H1 (cell line): ENCODE results near the gene MAP6. TPM values are rescaled to one million over a fixed set of nuclear protein-coding genes. Genes with fewer than 3 reads are reported as not detected.

Source experiments
- CTCF ChIA-PET: fragments of 300-600 bp; sonication (Branson Sonifier 250); formaldehyde crosslinking; loops from one replicate; lab custom pipeline; 2021; ENCODE audit not compliant: partially characterized antibody; lab: Charles Lee
- POLR2A ChIA-PET: fragments of 300-600 bp; sonication (Branson Sonifier 250); formaldehyde crosslinking; loops from one replicate; lab custom pipeline; 2021; ENCODE audit warnings: inconsistent platforms; ENCODE audit not compliant: partially characterized antibody; lab: Charles Lee
- DNase-seq, 2 experiments: peaks; one replicate each; pipeline versions ENCODE4 v3.0.0 to v3.0.0-alpha.2; 2010 to 2022; ENCODE audit warnings: low spot score in 2 of 2, low read depth in 1 of 2, mixed read lengths in 1 of 2
- FAIRE-seq: peaks from 2 replicates; lab custom pipeline; 2011; peaks lifted over from hg19 to GRCh38; lab: Jason Lieb, UNC
- H2AFZ ChIP-seq: 2 replicates; pipeline ENCODE4 v1.8.1; 2012; ENCODE audit warnings: low read length, inconsistent platforms
- H2AK5ac ChIP-seq: 2 replicates; pipeline ENCODE4 v1.6.1; 2013; ENCODE audit warnings: low read depth, low read length
- H2BK120ac ChIP-seq: replicated peaks from 2 replicates; pipeline ENCODE3; 2013; ENCODE audit warnings: low read depth, low read length, inconsistent platforms
- H2BK12ac ChIP-seq: 2 replicates; pipeline ENCODE4 v1.6.1; 2013; ENCODE audit warnings: low read depth, low read length
- H2BK15ac ChIP-seq: 2 replicates; pipeline ENCODE4 v1.6.1; 2013; ENCODE audit warnings: low read length
- H2BK20ac ChIP-seq: 2 replicates; pipeline ENCODE4 v1.6.1; 2013; ENCODE audit warnings: low read length
- H2BK5ac ChIP-seq: 2 replicates; pipeline ENCODE4 v1.6.1; 2013; ENCODE audit warnings: low read depth, low read length
- H3K14ac ChIP-seq: 2 replicates; pipeline ENCODE4 v1.6.1; 2013; ENCODE audit warnings: inconsistent platforms; ENCODE audit not compliant: insufficient read length
- H3K18ac ChIP-seq: 2 replicates; pipeline ENCODE4 v1.6.1; 2013; ENCODE audit warnings: low read length; ENCODE audit errors: extremely low read depth
- H3K23ac ChIP-seq: 2 replicates; pipeline ENCODE4 v1.6.1; 2013; ENCODE audit warnings: inconsistent platforms; ENCODE audit not compliant: insufficient read length
- H3K23me2 ChIP-seq: 2 replicates; pipeline ENCODE4 v1.6.1; 2013; ENCODE audit warnings: low read depth, low read length
- H3K27ac ChIP-seq: 2 replicates; pipeline ENCODE4 v1.6.1; 2011; ENCODE audit warnings: low read depth, low read length, inconsistent platforms
- H3K27me3 ChIP-seq, 4 experiments: replicated peaks in 1 of 4; 1 replicate in 1 of 4; 2 replicates in 3 of 4; pipeline versions ENCODE4 v1.6.1 to v1.8.1; 2011 to 2013; ENCODE audit warnings: low read length in 3 of 4, mild to moderate bottlenecking in 3 of 4, inconsistent platforms in 2 of 4, mixed read lengths in 2 of 4, moderate library complexity in 1 of 4; ENCODE audit not compliant: control insufficient read depth in 3 of 4, insufficient read depth in 3 of 4; ENCODE audit errors: extremely low read depth in 1 of 4
- H3K36me3 ChIP-seq, 4 experiments: 2 replicates each; pipeline versions ENCODE4 v1.6.1 to v1.8.1; 2011 to 2013; ENCODE audit warnings: mild to moderate bottlenecking in 4 of 4, low read length in 3 of 4, moderate library complexity in 2 of 4, control low read depth in 1 of 4, inconsistent platforms in 1 of 4; ENCODE audit not compliant: insufficient read depth in 4 of 4, control insufficient read depth in 2 of 4
- H3K4ac ChIP-seq: replicated peaks from 2 replicates; pipeline ENCODE3; 2013; ENCODE audit warnings: low read length, low read depth, mixed read lengths, inconsistent platforms; ENCODE audit not compliant: insufficient read length
- H3K4me1 ChIP-seq, 4 experiments: replicated peaks in 1 of 4; 1 replicate in 1 of 4; 2 replicates in 3 of 4; pipeline versions ENCODE4 v1.6.1 to v1.8.1; 2011 to 2013; ENCODE audit warnings: low read length in 3 of 4, inconsistent platforms in 2 of 4, mixed read lengths in 1 of 4; ENCODE audit not compliant: insufficient read depth in 4 of 4, control insufficient read depth in 3 of 4
- H3K4me2 ChIP-seq, 2 experiments: 2 replicates each; pipeline versions ENCODE4 v1.6.1 to v1.8.1; 2011 to 2013; ENCODE audit warnings: low read depth in 2 of 2, low read length in 2 of 2, control low read depth in 1 of 2, inconsistent platforms in 1 of 2, mild to moderate bottlenecking in 1 of 2; ENCODE audit not compliant: insufficient read depth in 1 of 2
- H3K4me3 ChIP-seq, 4 experiments: fragments of 200-600, 300-600 bp in 1 of 4; sonication (generic), shearing (Covaris generic), sonication (Bioruptor Twin) in 1 of 4; 2 replicates each; pipeline versions ENCODE4 v1.5.1 to v1.8.1; 2011 to 2016; ENCODE audit warnings: low read length in 4 of 4, low read depth in 3 of 4, control low read depth in 2 of 4, inconsistent platforms in 2 of 4, mild to moderate bottlenecking in 2 of 4, mixed read lengths in 1 of 4, moderate library complexity in 1 of 4; ENCODE audit not compliant: insufficient read depth in 2 of 4; ENCODE audit errors: extremely low read depth in 1 of 4
- H3K56ac ChIP-seq: replicated peaks from 2 replicates; pipeline ENCODE3; 2013; ENCODE audit warnings: low read depth, mild to moderate bottlenecking, mixed read lengths, low read length, inconsistent platforms; ENCODE audit not compliant: insufficient read length
- H3K79me1 ChIP-seq: 2 replicates; pipeline ENCODE4 v1.6.1; 2013; ENCODE audit warnings: low read depth, low read length, control low read depth
- H3K79me2 ChIP-seq, 2 experiments: 2 replicates each; pipeline versions ENCODE4 v1.6.1 to v1.8.1; 2012 to 2013; ENCODE audit warnings: low read length in 2 of 2, mild to moderate bottlenecking in 2 of 2, inconsistent platforms in 1 of 2; ENCODE audit not compliant: insufficient read depth in 2 of 2, control insufficient read depth in 1 of 2
- H3K9ac ChIP-seq, 4 experiments: replicated peaks in 1 of 4; 1 replicate in 1 of 4; 2 replicates in 3 of 4; pipeline versions ENCODE4 v1.6.1 to v1.8.1; 2011 to 2013; ENCODE audit warnings: low read depth in 3 of 4, low read length in 3 of 4, control low read depth in 2 of 4, mild to moderate bottlenecking in 2 of 4, moderate library complexity in 2 of 4, inconsistent platforms in 1 of 4; ENCODE audit errors: extremely low read depth in 1 of 4
- H3K9me3 ChIP-seq, 2 experiments: 2 replicates each; pipeline versions ENCODE4 v1.6.1 to v1.8.1; 2012 to 2013; ENCODE audit warnings: mild to moderate bottlenecking in 2 of 2, moderate library complexity in 2 of 2, control low read depth in 1 of 2, inconsistent platforms in 1 of 2, low read depth in 1 of 2, low read length in 1 of 2, mixed read lengths in 1 of 2; ENCODE audit not compliant: insufficient read depth in 2 of 2
- H4K20me1 ChIP-seq, 2 experiments: replicated peaks in 1 of 2; 2 replicates each; pipeline versions ENCODE3 to v1.8.1; 2011 to 2013; ENCODE audit warnings: inconsistent platforms in 2 of 2, low read length in 2 of 2, mild to moderate bottlenecking in 1 of 2; ENCODE audit not compliant: insufficient read depth in 2 of 2, control insufficient read depth in 1 of 2
- H4K5ac ChIP-seq: 2 replicates; pipeline ENCODE4 v1.6.1; 2013; ENCODE audit warnings: low read length, low read depth, mixed read lengths, inconsistent platforms; ENCODE audit not compliant: insufficient read length
- H4K8ac ChIP-seq: 2 replicates; pipeline ENCODE4 v1.8.0; 2013; ENCODE audit warnings: mild to moderate bottlenecking, moderate library complexity, low read length, inconsistent platforms; ENCODE audit not compliant: insufficient read depth; ENCODE audit errors: extremely low read depth
- H4K91ac ChIP-seq: replicated peaks from 2 replicates; pipeline ENCODE3; 2013; ENCODE audit warnings: low read length, mixed read lengths, inconsistent platforms; ENCODE audit not compliant: insufficient read length
- ASH2L ChIP-seq: fragments of 200-600, 300-600 bp; sonication (generic); IDR thresholded peaks from one replicate; pipeline ENCODE4 v1.7.1; 2017; ENCODE audit warnings: low read length
- BACH1 ChIP-seq: IDR thresholded peaks from 2 replicates; pipeline ENCODE4 v1.6.1; 2012; ENCODE audit warnings: low read length, improper control_type of control experiment
- BCL11A ChIP-seq, 2 experiments: IDR thresholded peaks; one replicate each; pipeline ENCODE4 v1.6.1; 2011; ENCODE audit warnings: low read depth in 2 of 2, low read length in 2 of 2, mild to moderate bottlenecking in 2 of 2
- CBX8 ChIP-seq: fragments of 300-800, 300-1000 bp; sonication (generic); IDR thresholded peaks from 2 replicates; pipeline ENCODE4 v1.7.1; 2016; ENCODE audit warnings: low read depth, low read length, borderline replicate concordance
- EP300 ChIP-seq, 2 experiments: IDR thresholded peaks; 1 replicate in 1 of 2; 2 replicates in 1 of 2; pipeline ENCODE4 v1.6.1; 2011 to 2012; ENCODE audit warnings: low read depth in 2 of 2, low read length in 2 of 2, mild to moderate bottlenecking in 2 of 2, borderline replicate concordance in 1 of 2, inconsistent platforms in 1 of 2, moderate library complexity in 1 of 2
- POLR2A ChIP-seq, 2 experiments: IDR thresholded peaks; 1 replicate in 1 of 2; 2 replicates in 1 of 2; pipeline ENCODE4 v1.6.1; 2011; ENCODE audit warnings: low read depth in 2 of 2, low read length in 2 of 2, mild to moderate bottlenecking in 2 of 2; ENCODE audit errors: control extremely low read depth in 1 of 2
- POU5F1 ChIP-seq: IDR thresholded peaks from 2 replicates; pipeline ENCODE4 v1.6.1; 2011; ENCODE audit warnings: low read depth, mild to moderate bottlenecking, low read length, moderate library complexity
- RAD21 ChIP-seq, 2 experiments: IDR thresholded peaks in 1 of 2; conservative IDR thresholded peaks in 1 of 2; 2 replicates each; pipeline ENCODE4 v1.6.1; 2011; ENCODE audit warnings: low read depth in 2 of 2, low read length in 2 of 2, improper control_type of control experiment in 1 of 2, inconsistent platforms in 1 of 2, mild to moderate bottlenecking in 1 of 2, moderate library complexity in 1 of 2
- SAP30 ChIP-seq: fragments of 300-600 bp; sonication (generic); IDR thresholded peaks from 2 replicates; pipeline ENCODE4 v1.7.1; 2012; ENCODE audit warnings: low read length, moderate library complexity, mild to moderate bottlenecking, inconsistent platforms; ENCODE audit not compliant: insufficient read depth, insufficient replicate concordance
- SP4 ChIP-seq: IDR thresholded peaks from 2 replicates; pipeline ENCODE4 v1.6.1; 2012; ENCODE audit warnings: low read length, inconsistent platforms
- TAF7 ChIP-seq: optimal IDR thresholded peaks from 2 replicates; pipeline ENCODE3; 2011; ENCODE audit warnings: low read depth, mild to moderate bottlenecking, inconsistent platforms, low read length, moderate library complexity, borderline replicate concordance
- YY1 ChIP-seq: IDR thresholded peaks from 2 replicates; pipeline ENCODE4 v1.6.1; 2011; ENCODE audit warnings: low read depth, mild to moderate bottlenecking, low read length
- WGBS, 2 experiments: shearing (Covaris generic) in 1 of 2; methylation state at CpG; one replicate each; pipeline versions ENCODE4 v1.1.6 to v1.1.7; 2013 to 2015; ENCODE audit warnings: low lambda C conversion rate in 2 of 2, mixed read lengths in 2 of 2, inconsistent platforms in 1 of 2, low coverage in 1 of 2, missing lambda C conversion rate in 1 of 2; ENCODE audit not compliant: insufficient replicate concordance in 2 of 2, insufficient coverage in 1 of 2, insufficient read length in 1 of 2; ENCODE audit errors: extremely low coverage in 1 of 2, missing lambda C conversion rate in 1 of 2; 5-methylcytosine and 5-hydroxymethylcytosine counted together
- polyA plus RNA-seq, 7 experiments: library from polyadenylated mRNA; depleted of rRNA in 3 of 7; stranded (reverse) in 5 of 7; unstranded in 2 of 7; fragments of >200 nt in 5 of 7; fragments of 200-250 nt in 2 of 7; gene quantifications; 1 replicate in 5 of 7; 2 replicates in 1 of 7; 4 replicates in 1 of 7; pipeline versions ENCODE4 v1.2.1 to v1.2.3, GENCODE V29; 2011 to 2013; ENCODE audit warnings: missing spikeins in 2 of 7, mixed read lengths in 2 of 7
- total RNA-seq: library from RNA; stranded (reverse); fragmentation: NEBNext Ultra II Directional; extraction: Animal tissue kit (Norgen Biotek cat#: 25700); gene quantifications from 2 replicates; pipeline ENCODE4 v1.2.1, GENCODE V29; 2021
- TF ChIP-seq, protein P1 (sequence below): IDR thresholded peaks from 2 replicates; pipeline ENCODE4 v1.6.1; 2011; ENCODE audit warnings: low read depth, mild to moderate bottlenecking, low read length; ENCODE audit not compliant: insufficient read depth

MAP6 gene
- total and polyA plus RNA-seq, 2 of the 8 experiments (the other 6 are each of a cell fraction or from before 2014, with no cell fraction given): 0.54 to 0.89 TPM

DNA sequence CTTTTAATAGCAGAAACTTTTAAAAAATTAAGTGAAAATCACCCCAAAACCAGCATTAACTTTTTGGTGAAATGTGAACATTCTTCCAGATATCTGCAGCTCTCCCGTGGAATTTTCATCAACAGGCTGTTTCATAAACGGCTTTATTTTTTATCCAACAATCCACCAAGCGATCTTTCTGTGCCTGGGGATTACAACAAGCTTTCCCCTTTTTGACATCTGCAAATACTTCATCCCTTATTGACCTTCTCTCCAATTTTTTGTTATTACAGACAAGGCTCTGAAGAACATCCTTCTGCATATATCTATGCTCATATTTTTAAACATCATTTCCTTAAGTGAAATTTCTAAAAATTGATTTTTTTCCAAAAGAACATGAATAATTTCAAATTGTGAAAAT is 112.6 kb downstream of the MAP6 start:
- H3K4me1 ChIP-seq: peaks cover 5 to 30% (median 25%) of the 10 kb centered on the region in 4 experiments
- no peaks in the 10 kb centered on the region; the same call in 1 of the 2 replicates for H3K23me2 ChIP-seq

More for the DNA sequence above, 112.6 kb downstream of the MAP6 start:
- no peak overlapping the region for H2BK120ac ChIP-seq
- DNase-seq: no peak
- POLR2A ChIA-PET: interaction anchor here (0.6 to 30.6 kb wide), 3 partner anchors 10 to 222 kb away, joined by 3 to 1120 read pairs (median 9); partner anchors contain the start of gene SERPINH1
- H3K23ac ChIP-seq: no peak overlapping the region
- H2BK5ac ChIP-seq: no peak overlapping the region
- H4K91ac ChIP-seq: no peak overlapping the region
- H3K14ac ChIP-seq: no peak overlapping the region
- no peak overlapping the region for H4K8ac ChIP-seq
- no peak overlapping the region for H3K56ac ChIP-seq
- no peak overlapping the region for H2AFZ ChIP-seq
- H3K36me3 ChIP-seq: no peaks in the 10 kb centered on the region
- no peaks in the 10 kb centered on the region for H4K20me1 ChIP-seq
- CTCF ChIA-PET: interaction anchor here (0.8 to 16.9 kb wide), 2 partner anchors 15 to 25 kb away, joined by 3 to 344 read pairs; no protein-coding TSS in a partner anchor
- no peak overlapping the region for H2BK12ac ChIP-seq
- no peak overlapping the region for H2BK15ac ChIP-seq
- no peak overlapping the region for H3K18ac ChIP-seq
- no peak overlapping the region for H3K4ac ChIP-seq
- no peak overlapping the region for H3K27ac ChIP-seq
- H3K79me2 ChIP-seq: no peaks in the 10 kb centered on the region; a peak in 1 of 4 replicates
- TF ChIP-seq CBX8 (no peak), POLR2A (IDR thresholded peaks at IDR 0.05; ENCODE audit: control extremely low read depth in 1 of 2, low read depth in 2 of 2, low read length in 2 of 2) (no peak), SP4 (no peak), RAD21 (IDR thresholded peaks at IDR 0.05 in 1 of 2, conservative IDR thresholded peaks at IDR 0.05 in 1 of 2; ENCODE audit: low read depth in 2 of 2, low read length in 2 of 2) (no peak), BACH1 (no peak), SAP30 (no peak), TAF7 (no peak), ASH2L (no peak), EP300 (IDR thresholded peaks at IDR 0.05; ENCODE audit: borderline replicate concordance in 1 of 2, low read depth in 2 of 2, low read length in 2 of 2) (no peak), POU5F1 (no peak), BCL11A (IDR thresholded peaks at IDR 0.05; ENCODE audit: low read depth in 2 of 2, low read length in 2 of 2) (no peak), YY1 (no peak)
- TF ChIP-seq, protein P1, sequence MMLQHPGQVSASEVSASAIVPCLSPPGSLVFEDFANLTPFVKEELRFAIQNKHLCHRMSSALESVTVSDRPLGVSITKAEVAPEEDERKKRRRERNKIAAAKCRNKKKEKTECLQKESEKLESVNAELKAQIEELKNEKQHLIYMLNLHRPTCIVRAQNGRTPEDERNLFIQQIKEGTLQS: no peak
- H3K9me3 ChIP-seq: no peaks in the 10 kb centered on the region
- no peak for FAIRE-seq
- 79% methylated on average over 3 of the region's 3 CpGs; no CpG with 5 or more reads in 1 of the 2 experiments for WGBS, 2 experiments
- no peak overlapping the region for H4K5ac ChIP-seq
- no peak overlapping the region for H3K4me2 ChIP-seq
- H3K79me1 ChIP-seq: no peaks in the 10 kb centered on the region
- no peak overlapping the region for H2AK5ac ChIP-seq
- H2BK20ac ChIP-seq: no peak overlapping the region
- H3K4me3 ChIP-seq: no peak overlapping the region
- H3K9ac ChIP-seq: no peak overlapping the region
- H3K27me3 ChIP-seq: no peaks in the 10 kb centered on the region
